Natural killer cell (primary cell): ENCODE results near the gene IL31. TPM values are rescaled to one million over a fixed set of nuclear protein-coding genes. Genes with fewer than 3 reads are reported as not detected.

ENCODE experiments used
- ATAC-seq, 3 donors: fragments of 150-1000 bp in 2 of 3; fragments of 200-7000 bp in 1 of 3; cut with Tn5 transposase; 1 replicate in 1 of 3; 2 replicates in 2 of 3; pipeline ENCODE4 v1.10.0; 2021; ENCODE audit warnings: mild to moderate bottlenecking in 2 of 3, moderate library complexity in 2 of 3
- DNase-seq, 2 donors: peaks; one replicate each; pipeline versions ENCODE4 v3.0.0 to v3.0.0-alpha.2; 2013 to 2021; ENCODE audit warnings: mixed read lengths in 1 of 2
- H3K27ac ChIP-seq: one replicate; pipeline ENCODE4 v1.5.1; 2013; ENCODE audit warnings: mild to moderate bottlenecking, low read length
- H3K27me3 ChIP-seq: one replicate; pipeline ENCODE4 v1.6.1; 2013; ENCODE audit warnings: low read length; ENCODE audit not compliant: control insufficient read depth, insufficient read depth
- H3K36me3 ChIP-seq: one replicate; pipeline ENCODE4 v1.6.1; 2013; ENCODE audit warnings: low read length; ENCODE audit not compliant: control insufficient read depth, insufficient read depth
- H3K4me1 ChIP-seq: one replicate; pipeline ENCODE4 v1.6.1; 2013; ENCODE audit warnings: low read length; ENCODE audit not compliant: control insufficient read depth, insufficient read depth
- H3K4me3 ChIP-seq: one replicate; pipeline ENCODE4 v1.5.1; 2013; ENCODE audit warnings: low read length
- H3K9me3 ChIP-seq: one replicate; pipeline ENCODE4 v1.6.1; 2013; ENCODE audit warnings: low read length; ENCODE audit not compliant: control insufficient read depth, insufficient read depth
- H3K27ac Mint-ChIP-seq, 2 donors: one replicate each; pipeline ENCODE4 v1.8.0; 2022; ENCODE audit warnings: mild to moderate bottlenecking in 2 of 2, mixed read lengths in 2 of 2, moderate library complexity in 1 of 2
- H3K27me3 Mint-ChIP-seq, 2 donors: one replicate each; pipeline ENCODE4 v1.8.0; 2022; ENCODE audit warnings: low read depth in 2 of 2, mixed read lengths in 2 of 2
- H3K36me3 Mint-ChIP-seq: one replicate; pipeline ENCODE4 v1.8.0; 2022; ENCODE audit warnings: mixed read lengths
- H3K4me1 Mint-ChIP-seq, 2 donors: one replicate each; pipeline ENCODE4 v1.8.0; 2022; ENCODE audit warnings: mixed read lengths in 2 of 2
- H3K4me3 Mint-ChIP-seq: one replicate; pipeline ENCODE4 v1.8.0; 2022; ENCODE audit warnings: mild to moderate bottlenecking, moderate library complexity, mixed read lengths
- H3K9me3 Mint-ChIP-seq, 2 donors: one replicate each; pipeline ENCODE4 v1.8.0; 2022; ENCODE audit warnings: mixed read lengths in 2 of 2
- WGBS: methylation state at CpG from one replicate; pipeline ENCODE4 v1.1.7; 2013; ENCODE audit warnings: missing lambda C conversion rate; ENCODE audit not compliant: insufficient coverage; 5-methylcytosine and 5-hydroxymethylcytosine counted together
- intact Hi-C: fragments of 100-400 bp; cut with micrococcal nuclease; formaldehyde crosslinking; loops from one replicate; pipeline ENCODE4 v1.14.2; 2022
- total RNA-seq, 4 donors: library from RNA; stranded (reverse); fragments of 120-200 nt in 1 of 4; gene quantifications; one replicate each; pipeline versions ENCODE4 v1.2.3 to v1.2.4, GENCODE V29; 2013 to 2022
- TF ChIP-seq, protein P1 (sequence below): fragments of 200-600 bp; IDR thresholded peaks from one replicate; pipeline ENCODE4 v1.8.0; 2022; ENCODE audit warnings: antibody characterized with exemption

IL31 gene
- total RNA-seq, 3 donors from 2014 or later (not counting 1 experiment from before 2014, with no cell fraction given): not detected

GRCh38 chr12:122158700-122159285 lies 15.2 kb downstream of the IL31 start:
- no peaks in the 10 kb centered on the region for H3K36me3 Mint-ChIP-seq
- H3K4me3 Mint-ChIP-seq: no peak overlapping the region

DNA sequence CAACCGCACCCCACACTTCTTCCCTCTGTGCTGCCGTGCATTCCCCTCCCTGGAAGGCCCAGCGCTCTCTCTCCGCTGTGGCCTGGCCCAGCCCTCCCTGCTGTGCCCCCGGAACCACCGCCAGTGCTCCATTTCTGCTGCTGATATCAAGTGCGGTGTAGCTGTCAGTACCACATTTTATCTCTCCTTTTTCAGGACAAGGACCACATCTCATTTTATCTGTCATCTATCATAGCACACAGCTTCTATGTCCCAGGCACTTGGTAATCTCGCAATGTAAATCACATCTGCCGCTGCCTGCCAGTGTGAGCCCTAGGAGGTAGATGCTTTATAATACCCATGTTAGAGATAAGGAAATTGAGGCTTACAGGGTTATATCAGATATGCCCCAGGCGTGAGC lies 18.3 kb downstream of the IL31 start:
- H3K4me3 ChIP-seq: no peak overlapping the region
- no peaks in the 10 kb centered on the region for H3K27me3 Mint-ChIP-seq
- DNase-seq (no peak), ATAC-seq (peak in 2 of 3 donors; percentile 51 to 53)
- TF ChIP-seq, protein P1, sequence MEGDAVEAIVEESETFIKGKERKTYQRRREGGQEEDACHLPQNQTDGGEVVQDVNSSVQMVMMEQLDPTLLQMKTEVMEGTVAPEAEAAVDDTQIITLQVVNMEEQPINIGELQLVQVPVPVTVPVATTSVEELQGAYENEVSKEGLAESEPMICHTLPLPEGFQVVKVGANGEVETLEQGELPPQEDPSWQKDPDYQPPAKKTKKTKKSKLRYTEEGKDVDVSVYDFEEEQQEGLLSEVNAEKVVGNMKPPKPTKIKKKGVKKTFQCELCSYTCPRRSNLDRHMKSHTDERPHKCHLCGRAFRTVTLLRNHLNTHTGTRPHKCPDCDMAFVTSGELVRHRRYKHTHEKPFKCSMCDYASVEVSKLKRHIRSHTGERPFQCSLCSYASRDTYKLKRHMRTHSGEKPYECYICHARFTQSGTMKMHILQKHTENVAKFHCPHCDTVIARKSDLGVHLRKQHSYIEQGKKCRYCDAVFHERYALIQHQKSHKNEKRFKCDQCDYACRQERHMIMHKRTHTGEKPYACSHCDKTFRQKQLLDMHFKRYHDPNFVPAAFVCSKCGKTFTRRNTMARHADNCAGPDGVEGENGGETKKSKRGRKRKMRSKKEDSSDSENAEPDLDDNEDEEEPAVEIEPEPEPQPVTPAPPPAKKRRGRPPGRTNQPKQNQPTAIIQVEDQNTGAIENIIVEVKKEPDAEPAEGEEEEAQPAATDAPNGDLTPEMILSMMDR: no peak
- no peaks in the 10 kb centered on the region for H3K9me3 Mint-ChIP-seq
- no peaks in the 10 kb centered on the region for H3K36me3 Mint-ChIP-seq
- intact Hi-C loops: no loop called here
- no peaks in the 10 kb centered on the region for H3K27me3 ChIP-seq
- H3K4me1 ChIP-seq: no peaks in the 10 kb centered on the region
- 88% methylated on average over 10 of the region's 10 CpGs for WGBS
- no peak overlapping the region for H3K4me3 Mint-ChIP-seq
- H3K9me3 ChIP-seq: no peaks in the 10 kb centered on the region
- H3K4me1 Mint-ChIP-seq: peaks cover 11 to 20% of the 10 kb centered on the region in 2 donors
- H3K27ac ChIP-seq: no peak overlapping the region
- no peaks in the 10 kb centered on the region for H3K36me3 ChIP-seq
- peak overlapping the region in 1 of 2 donors; percentile 58 for H3K27ac Mint-ChIP-seq

More at GRCh38 chr12:122158700-122159285, 15.2 kb downstream of the IL31 start:
- no peak for DNase-seq
- Mint-ChIP-seq H3K27me3 (no peaks in the 10 kb centered on the region), H3K27ac (peak overlapping the region in 1 of 2 donors; percentile 35), H3K4me1 (peaks cover 34 to 42% of the 10 kb centered on the region in 2 donors), H3K9me3 (no peaks in the 10 kb centered on the region)
- Histone ChIP-seq H3K27me3 (no peaks in the 10 kb centered on the region), H3K27ac (no peak overlapping the region), H3K4me1 (peaks cover 27% of the 10 kb centered on the region), H3K36me3 (no peaks in the 10 kb centered on the region), H3K4me3 (no peak overlapping the region), H3K9me3 (no peaks in the 10 kb centered on the region)
- ATAC-seq: no peak
- intact Hi-C loops: no loop called here
- TF ChIP-seq, protein P1: no peak
- WGBS: 94% methylated on average over 5 of the region's 7 CpGs

- TF ChIP-seq, protein P1: no peak
- WGBS: 97% methylated on average over 8 of the region's 9 CpGs
Measured at GRCh38 chr12:122152754-122153153, 21.3 kb downstream of the IL31 start.

More at GRCh38 chr12:122152754-122153153, 21.3 kb downstream of the IL31 start:
- H3K4me1 Mint-ChIP-seq: peaks cover 6 to 9% of the 10 kb centered on the region in 2 donors
- no peak for ATAC-seq
- Histone ChIP-seq H3K27me3 (no peaks in the 10 kb centered on the region), H3K9me3 (no peaks in the 10 kb centered on the region), H3K4me1 (no peaks in the 10 kb centered on the region), H3K36me3 (no peaks in the 10 kb centered on the region), H3K27ac (no peak overlapping the region), H3K4me3 (no peak overlapping the region)
- H3K4me3 Mint-ChIP-seq: no peak overlapping the region
- no peak for DNase-seq
- no peaks in the 10 kb centered on the region for H3K9me3 Mint-ChIP-seq
- H3K27ac Mint-ChIP-seq: no peak overlapping the region
- H3K36me3 Mint-ChIP-seq: no peaks in the 10 kb centered on the region
- intact Hi-C loops: no loop called here
- no peaks in the 10 kb centered on the region for H3K27me3 Mint-ChIP-seq
